Measurements from ENCODE around the gene LHX4. TPM values are rescaled to one million over a fixed set of nuclear protein-coding genes. Genes with fewer than 3 reads are reported as not detected.
A peak's percentile ranks its signal among the peaks of the same experiment; 100 is the strongest.

LHX4 gene
- total RNA-seq, 1 donor from 2014 or later: not detected

- intact Hi-C loops (cut with DNase I): no loop called here
- no peak for ATAC-seq
- no peak for DNase-seq (ENCODE audit: missing footprints)
Observed at GRCh38 chr1:180310095-180310494, 80.0 kb downstream of the LHX4 start.

DNA sequence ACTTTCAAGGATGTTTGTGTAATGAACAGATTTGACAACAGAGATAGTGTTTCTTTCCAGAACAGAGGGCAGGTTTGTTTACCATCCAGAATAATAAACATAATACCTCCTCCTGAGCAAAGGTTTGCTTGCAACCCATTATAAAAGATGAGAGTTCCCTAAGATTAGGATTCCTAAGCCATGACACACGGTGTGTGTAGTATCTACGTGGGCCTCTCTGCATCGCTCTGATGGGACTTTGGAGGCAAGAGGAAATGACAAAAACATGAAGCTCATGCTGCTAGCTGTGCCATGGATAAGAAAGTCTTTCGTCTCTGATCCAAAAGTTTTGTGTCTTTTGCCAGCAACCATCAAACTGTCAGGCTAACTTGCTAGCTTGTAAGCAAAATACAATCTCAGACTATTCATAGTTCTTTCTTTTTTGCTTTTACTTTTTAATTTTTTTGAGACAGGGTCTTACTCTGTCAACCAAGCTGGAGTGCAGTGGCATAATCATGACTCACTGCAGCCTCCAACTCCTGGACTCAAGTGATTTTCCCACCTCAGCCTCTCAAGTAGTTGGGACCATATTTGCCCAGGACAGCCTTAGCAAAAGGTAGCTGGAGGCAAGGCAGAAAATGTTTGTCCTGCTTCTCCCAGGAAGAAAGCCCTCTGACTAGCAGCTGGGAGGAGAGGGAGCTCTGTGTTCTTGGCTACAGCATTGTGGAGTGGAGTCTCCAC, 81.1 kb downstream of the LHX4 start:
- no peak for ATAC-seq

DNA sequence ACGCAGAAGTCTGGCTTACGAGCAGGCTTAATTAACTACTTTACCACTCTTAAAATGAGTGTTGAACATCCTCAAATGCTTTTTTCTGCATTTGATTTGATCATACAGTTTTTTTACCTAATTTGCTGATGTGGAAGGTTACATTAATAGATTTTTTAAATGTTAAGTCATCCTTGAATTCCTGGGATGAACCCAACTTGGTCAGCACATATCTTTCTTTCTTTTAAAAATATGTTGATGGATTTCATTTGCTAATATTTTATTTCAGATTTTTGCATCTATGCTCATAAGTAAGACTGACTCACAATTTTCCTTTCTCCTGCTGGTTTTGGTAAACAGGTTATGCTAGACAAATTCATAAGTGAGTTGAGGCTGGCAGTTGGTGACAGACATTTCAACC, 82.9 kb downstream of the LHX4 start:
- intact Hi-C loops (cut with DNase I): no loop called here
- ATAC-seq (no peak), DNase-seq (ENCODE audit: missing footprints) (no peak)

More for the DNA sequence above, 81.1 kb downstream of the LHX4 start:
- DNase-seq (ENCODE audit: missing footprints): no peak
- intact Hi-C loops (cut with DNase I): no loop called here

- ATAC-seq: peak; percentile 67
- no peak for DNase-seq (ENCODE audit: missing footprints)
- intact Hi-C loops (cut with DNase I): no loop called here
Observed at GRCh38 chr1:180327089-180327488, 97.0 kb downstream of the LHX4 start.

Other genes with a start within 250 kb of the LHX4 start
- 97.7 TPM for gene QSOX1, start 75.4 kb upstream of the LHX4 start, total RNA-seq

All from Right ventricle myocardium inferior (tissue), 1 donor.